HCT116 (cell line): Measurements from ENCODE around the gene GNG2. TPM values are rescaled to one million over a fixed set of nuclear protein-coding genes. Genes with fewer than 3 reads are reported as not detected.

ENCODE experiments used
- ATAC-seq: fragments of 200-7000 bp; cut with Tn5 transposase; 2 replicates; pipeline ENCODE4 v1.9.1; 2020; ENCODE audit warnings: mild to moderate bottlenecking, moderate library complexity
- BruUV-seq: library from RNA; stranded (reverse); fragments of 400-500 nt; replicated peaks from 2 replicates; lab custom pipeline; 2021; lab: Mats Ljungman, UMichigan
- CTCF ChIA-PET: fragments of 300-600 bp; sonication (Branson Sonifier 250); formaldehyde crosslinking; loops from one replicate; lab custom pipeline; 2021; ENCODE audit warnings: antibody characterized with exemption; lab: Charles Lee
- POLR2A ChIA-PET: fragments of 300-600, 350-600 bp; sonication (Branson Sonifier 250); formaldehyde crosslinking; loops from one replicate; lab custom pipeline; 2021; ENCODE audit warnings: antibody characterized with exemption; lab: Charles Lee
- RAD21 ChIA-PET, 2 experiments: fragments of 300-600 bp; sonication (Branson Sonifier 250); formaldehyde crosslinking; loops; one replicate each; lab custom pipeline; 2023; ENCODE audit warnings: low total read pairs in 2 of 2; ENCODE audit not compliant: uncharacterized antibody in 2 of 2, unreplicated experiment in 2 of 2, low non-redundant PET in 1 of 2; lab: Charles Lee
- DNase-seq: peaks from one replicate; pipeline ENCODE4 v3.0.0-alpha.2; 2010; ENCODE audit warnings: low read depth, low spot score
- H2AFZ ChIP-seq: fragments of 200-600 bp; shearing (Covaris generic), sonication (generic); 2 replicates; pipeline ENCODE4 v1.6.1; 2017; ENCODE audit warnings: low read depth, mixed run types, mixed read lengths, antibody characterized with exemption, low read length; ENCODE audit not compliant: poor library complexity, severe bottlenecking
- H3K27ac ChIP-seq: 2 replicates; pipeline ENCODE4 v1.5.1; 2012; ENCODE audit warnings: low read depth, low read length
- H3K27me3 ChIP-seq: fragments of 200-600 bp; sonication (generic); 2 replicates; pipeline ENCODE4 v1.6.1; 2016; ENCODE audit warnings: mixed run types, low read length, mixed read lengths; ENCODE audit not compliant: insufficient read depth
- H3K36me3 ChIP-seq, 2 experiments: fragments of 200-500 bp in 1 of 2; fragments of 200-600 bp in 1 of 2; sonication (Bioruptor generic) in 1 of 2; sonication (generic) in 1 of 2; 2 replicates each; pipeline versions ENCODE4 v1.5.1 to v1.6.1; 2014 to 2016; ENCODE audit warnings: low read length in 2 of 2, inconsistent platforms in 1 of 2, mixed read lengths in 1 of 2, mixed run types in 1 of 2; ENCODE audit not compliant: insufficient read depth in 2 of 2, control insufficient read depth in 1 of 2
- H3K4me1 ChIP-seq, 2 experiments: fragments of 200-600 bp in 1 of 2; sonication (generic) in 1 of 2; 2 replicates each; pipeline versions ENCODE4 v1.5.1 to v1.6.1; 2012 to 2017; ENCODE audit warnings: low read length in 2 of 2, inconsistent platforms in 1 of 2, mild to moderate bottlenecking in 1 of 2, mixed read lengths in 1 of 2, mixed run types in 1 of 2, moderate library complexity in 1 of 2; ENCODE audit not compliant: insufficient read depth in 2 of 2, control insufficient read depth in 1 of 2
- H3K4me2 ChIP-seq: fragments of 200-600 bp; sonication (generic); 2 replicates; pipeline ENCODE4 v1.6.1; 2017; ENCODE audit warnings: mixed run types, low read length, mixed read lengths
- H3K4me3 ChIP-seq, 2 experiments: fragments of 200-600 bp in 1 of 2; sonication (generic) in 1 of 2; replicated peaks in 1 of 2; 2 replicates each; pipeline ENCODE4 v1.5.1; 2011 to 2016; ENCODE audit warnings: low read length in 2 of 2, control low read depth in 1 of 2, low read depth in 1 of 2, mild to moderate bottlenecking in 1 of 2, mixed read lengths in 1 of 2, mixed run types in 1 of 2
- H3K79me2 ChIP-seq: fragments of 200-600 bp; sonication (generic); 2 replicates; pipeline ENCODE4 v1.6.1; 2017; ENCODE audit warnings: mild to moderate bottlenecking, mixed run types, low read length, moderate library complexity, mixed read lengths; ENCODE audit not compliant: insufficient read depth
- H3K9ac ChIP-seq: fragments of 200-600 bp; sonication (generic); 2 replicates; pipeline ENCODE4 v1.6.1; 2016; ENCODE audit warnings: low read length, mixed read lengths
- H3K9me2 ChIP-seq: fragments of 200-600 bp; sonication (generic), shearing (Covaris generic); 2 replicates; pipeline ENCODE4 v1.6.1; 2017; ENCODE audit warnings: mixed run types, mild to moderate bottlenecking, moderate library complexity; ENCODE audit not compliant: insufficient read depth
- H3K9me3 ChIP-seq, 2 experiments: fragments of 200-500 bp in 1 of 2; fragments of 200-600 bp in 1 of 2; sonication (Bioruptor generic) in 1 of 2; sonication (generic) in 1 of 2; 2 replicates each; pipeline ENCODE4 v1.6.1; 2014 to 2017; ENCODE audit warnings: low read length in 2 of 2, mixed read lengths in 2 of 2, inconsistent platforms in 1 of 2, low read depth in 1 of 2, mild to moderate bottlenecking in 1 of 2, mixed run types in 1 of 2, moderate library complexity in 1 of 2; ENCODE audit not compliant: control insufficient read depth in 1 of 2, insufficient read depth in 1 of 2
- H4K20me1 ChIP-seq: fragments of 200-600 bp; sonication (generic), shearing (Covaris generic); 2 replicates; pipeline ENCODE4 v1.6.1; 2017; ENCODE audit warnings: mixed run types, mild to moderate bottlenecking, moderate library complexity; ENCODE audit not compliant: insufficient read depth
- ATF3 ChIP-seq: IDR thresholded peaks from 2 replicates; pipeline ENCODE4 v1.6.1; 2012
- CTCF ChIP-seq, 3 experiments: fragments of 200-600 bp in 1 of 3; sonication (generic) in 1 of 3; IDR thresholded peaks in 2 of 3; conservative IDR thresholded peaks in 1 of 3; 2 replicates each; pipeline ENCODE4 v1.5.1; 2012 to 2017; ENCODE audit warnings: low read depth in 2 of 3, low read length in 2 of 3, antibody characterized with exemption in 1 of 3, borderline replicate concordance in 1 of 3, control low read depth in 1 of 3, mild to moderate bottlenecking in 1 of 3, mixed read lengths in 1 of 3, mixed run types in 1 of 3, moderate library complexity in 1 of 3; ENCODE audit not compliant: insufficient read depth in 1 of 3
- ELF1 ChIP-seq: IDR thresholded peaks from 2 replicates; pipeline ENCODE4 v1.6.1; 2012; ENCODE audit warnings: low read depth, borderline replicate concordance
- EZH2 ChIP-seq: fragments of 200-600 bp; sonication (generic); IDR thresholded peaks from 2 replicates; pipeline ENCODE4 v1.6.1; 2017; ENCODE audit warnings: antibody characterized with exemption, mixed run types
- YY1 ChIP-seq: IDR thresholded peaks from 2 replicates; pipeline ENCODE4 v1.6.1; 2011; ENCODE audit warnings: low read length, low read depth, moderate library complexity, mild to moderate bottlenecking; ENCODE audit not compliant: insufficient replicate concordance; ENCODE audit errors: extremely low read depth
- intact Hi-C: fragments of 100-400 bp; cut with micrococcal nuclease; formaldehyde crosslinking; loops from 2 replicates; pipeline ENCODE4 v1.10.0; 2022
- total RNA-seq: library from RNA; stranded (reverse); gene quantifications from one replicate; pipeline ENCODE4 v1.2.1, GENCODE V29; 2021; ENCODE audit not compliant: unreplicated experiment

The GNG2 gene
- total RNA-seq, 1 experiment from 2014 or later: 0.74 TPM

- TF ChIP-seq YY1 (no peak), CTCF (IDR thresholded peaks at IDR 0.05 in 2 of 3, conservative IDR thresholded peaks at IDR 0.05 in 1 of 3; ENCODE audit: borderline replicate concordance in 1 of 3, insufficient read depth in 1 of 3, low read depth in 2 of 3, low read length in 2 of 3) (no peak), ATF3 (no peak), ELF1 (no peak)
- no peak overlapping the region for H3K4me2 ChIP-seq
- H3K4me3 ChIP-seq: no peak overlapping the region
- no peak overlapping the region for H2AFZ ChIP-seq
- no peaks in the 10 kb centered on the region for H3K9me3 ChIP-seq
- no TSS peak for BruUV-seq
- intact Hi-C loops: no loop called here
- RAD21 ChIA-PET: no interaction called here
- H3K79me2 ChIP-seq: no peaks in the 10 kb centered on the region
- DNase-seq: no peak
- H3K36me3 ChIP-seq: no peaks in the 10 kb centered on the region
- H3K9ac ChIP-seq: no peak overlapping the region
- CTCF ChIA-PET: no interaction called here
- no peak overlapping the region for H3K27ac ChIP-seq
- ATAC-seq: no peak
- no peaks in the 10 kb centered on the region for H3K9me2 ChIP-seq
- H3K27me3 ChIP-seq: no peaks in the 10 kb centered on the region; the same call in 1 of the 2 replicates
- H4K20me1 ChIP-seq: no peaks in the 10 kb centered on the region
- POLR2A ChIA-PET: no interaction called here
- no peaks in the 10 kb centered on the region; a peak in 1 of 4 replicates for H3K4me1 ChIP-seq
Observed at GRCh38 chr14:51856792-51857296, 3.6 kb upstream of the GNG2 start.

- Histone ChIP-seq H3K9me2 (no peaks in the 10 kb centered on the region), H3K79me2 (no peaks in the 10 kb centered on the region), H3K9ac (no peak overlapping the region), H3K36me3 (no peaks in the 10 kb centered on the region), H3K27ac (no peak overlapping the region), H4K20me1 (no peaks in the 10 kb centered on the region), H3K4me1 (no peaks in the 10 kb centered on the region; a peak in 1 of 4 replicates), H3K4me3 (no peak overlapping the region), H3K27me3 (no peaks in the 10 kb centered on the region; the same call in 1 of the 2 replicates), H3K9me3 (no peaks in the 10 kb centered on the region), H2AFZ (no peak overlapping the region), H3K4me2 (no peak overlapping the region)
- ChIA-PET POLR2A (no interaction called here), CTCF (no interaction called here), RAD21 (no interaction called here)
- intact Hi-C loops: no loop called here
- TF ChIP-seq YY1 (no peak), EZH2 (no peak)
- DNase-seq (no peak), ATAC-seq (no peak)
- no TSS peak for BruUV-seq
Observed at GRCh38 chr14:51859131-51859530, 1.3 kb upstream of the GNG2 start.
